Measurements from ENCODE around the gene RAB3B. TPM values are rescaled to one million over a fixed set of nuclear protein-coding genes. Genes with fewer than 3 reads are reported as not detected.

The RAB3B gene
- total and polyA plus RNA-seq, 2 experiments from 2014 or later: 9.7 to 24.7 TPM

- no peaks in the 10 kb centered on the region for H3K36me3 ChIP-seq (replicated peaks; ENCODE audit: insufficient read depth, low read depth)
- TF ChIP-seq EZH2 (IDR thresholded peaks at IDR 0.05; ENCODE audit: borderline replicate concordance) (no peak), CTCF (IDR thresholded peaks at IDR 0.05; ENCODE audit: poor library complexity) (no peak), EZH2phosphoT487 (IDR thresholded peaks at IDR 0.05; ENCODE audit: low read depth, severe bottlenecking, unreplicated experiment) (no peak)
- H3K9me3 ChIP-seq (ENCODE audit: low read depth): no peaks in the 10 kb centered on the region
- no peak overlapping the region for H3K27ac ChIP-seq
- 97% methylated on average over 7 of the region's 7 CpGs for WGBS (ENCODE audit: low lambda C conversion rate, missing lambda C conversion rate)
- no peak overlapping the region for H2AFZ ChIP-seq
- H3K27me3 ChIP-seq: no peaks in the 10 kb centered on the region
- H3K4me2 ChIP-seq: no peak overlapping the region
- peaks cover 38% of the 10 kb centered on the region for H4K20me1 ChIP-seq (ENCODE audit: insufficient read depth, poor library complexity, severe bottlenecking)
- H3K4me3 ChIP-seq: no peak overlapping the region
- no peak for DNase-seq (ENCODE audit: low spot score)
- peaks cover 97% of the 10 kb centered on the region for H3K79me2 ChIP-seq
- H3K4me1 ChIP-seq (ENCODE audit: insufficient read depth): peaks cover 6% of the 10 kb centered on the region
- H3K9me2 ChIP-seq (replicated peaks; ENCODE audit: insufficient read depth): no peaks in the 10 kb centered on the region
Measured at GRCh38 chr1:51870603-51871350, 119.7 kb downstream of the RAB3B start.

GRCh38 chr1:51867479-51868232 lies 122.8 kb downstream of the RAB3B start:
- Histone ChIP-seq H3K27ac (no peak overlapping the region), H3K36me3 (replicated peaks; ENCODE audit: insufficient read depth, low read depth) (no peaks in the 10 kb centered on the region), H3K4me1 (ENCODE audit: insufficient read depth) (no peaks in the 10 kb centered on the region), H3K27me3 (no peaks in the 10 kb centered on the region), H3K4me2 (no peak overlapping the region), H3K79me2 (peaks cover 97% of the 10 kb centered on the region), H3K4me3 (no peak overlapping the region), H4K20me1 (ENCODE audit: insufficient read depth, poor library complexity, severe bottlenecking) (peaks cover 31% of the 10 kb centered on the region), H2AFZ (no peak overlapping the region), H3K9me2 (replicated peaks; ENCODE audit: insufficient read depth) (no peaks in the 10 kb centered on the region), H3K9me3 (ENCODE audit: low read depth) (no peaks in the 10 kb centered on the region)
- DNase-seq (ENCODE audit: low spot score): no peak
- TF ChIP-seq EZH2 (IDR thresholded peaks at IDR 0.05; ENCODE audit: borderline replicate concordance) (no peak), EZH2phosphoT487 (IDR thresholded peaks at IDR 0.05; ENCODE audit: low read depth, severe bottlenecking, unreplicated experiment) (no peak), CTCF (IDR thresholded peaks at IDR 0.05; ENCODE audit: poor library complexity) (no peak)
- WGBS (ENCODE audit: low lambda C conversion rate, missing lambda C conversion rate): 93% methylated on average over 4 of the region's 4 CpGs

DNA sequence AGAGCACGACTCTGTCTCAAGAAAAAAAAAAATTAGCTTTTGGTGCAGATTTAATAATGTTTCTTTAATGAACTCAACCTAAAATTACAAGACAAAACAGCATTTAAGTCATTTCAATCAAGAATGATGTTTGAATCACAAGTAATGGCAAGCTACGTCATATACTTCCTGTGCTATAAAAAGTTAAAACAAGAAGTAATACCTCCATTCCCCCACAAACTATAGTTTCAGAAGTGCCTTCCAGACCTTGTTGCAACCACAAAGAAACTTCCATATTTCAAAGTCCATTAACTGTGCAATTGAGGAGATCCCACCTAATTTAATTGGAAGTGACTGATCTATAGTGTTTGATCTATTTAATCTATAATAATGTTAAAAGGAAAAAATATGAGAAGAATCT lies 127.1 kb downstream of the RAB3B start:
- no peak for TF ChIP-seq CTCF (IDR thresholded peaks at IDR 0.05; ENCODE audit: poor library complexity)
- no peak for TF ChIP-seq EZH2 (IDR thresholded peaks at IDR 0.05; ENCODE audit: borderline replicate concordance)
- Histone ChIP-seq H3K36me3 (replicated peaks; ENCODE audit: insufficient read depth, low read depth) (no peaks in the 10 kb centered on the region), H3K4me2 (no peak overlapping the region), H3K79me2 (peaks cover 97% of the 10 kb centered on the region), H3K4me3 (no peak overlapping the region), H3K9me2 (replicated peaks; ENCODE audit: insufficient read depth) (no peaks in the 10 kb centered on the region), H3K4me1 (ENCODE audit: insufficient read depth) (no peaks in the 10 kb centered on the region), H3K9me3 (ENCODE audit: low read depth) (no peaks in the 10 kb centered on the region), H4K20me1 (ENCODE audit: insufficient read depth, poor library complexity, severe bottlenecking) (peaks cover 23% of the 10 kb centered on the region), H2AFZ (no peak overlapping the region), H3K27ac (no peak overlapping the region), H3K27me3 (no peaks in the 10 kb centered on the region)
- WGBS (ENCODE audit: low lambda C conversion rate, missing lambda C conversion rate): 96% methylated on average over 2 of the region's 2 CpGs
- DNase-seq (ENCODE audit: low spot score): no peak
